GM10248 (cell line): ENCODE measurements around the gene RANBP3.

Source experiments
- CTCF ChIA-PET: fragments of 300-600 bp; sonication (Branson Sonifier 250); formaldehyde crosslinking; extraction: SDS; loops from one replicate; lab custom pipeline; 2021; ENCODE audit warnings: antibody characterized with exemption; lab: Yijun Ruan, JAX
- POLR2A ChIA-PET: fragments of 350-650 bp; sonication (Branson Sonifier 250); formaldehyde crosslinking; extraction: SDS; loops from one replicate; lab custom pipeline; 2020; ENCODE audit warnings: antibody characterized with exemption; lab: Yijun Ruan, JAX
- DNase-seq: peaks from one replicate; pipeline ENCODE4 v3.0.0; 2012; ENCODE audit errors: extremely low spot score
- TF ChIP-seq, protein P1 (sequence below): IDR thresholded peaks from 2 replicates; pipeline ENCODE4 v1.5.1; 2012; ENCODE audit warnings: mild to moderate bottlenecking, low read depth; ENCODE audit errors: extremely low read depth, missing control alignments, control extremely low read depth

The RANBP3 gene

DNA sequence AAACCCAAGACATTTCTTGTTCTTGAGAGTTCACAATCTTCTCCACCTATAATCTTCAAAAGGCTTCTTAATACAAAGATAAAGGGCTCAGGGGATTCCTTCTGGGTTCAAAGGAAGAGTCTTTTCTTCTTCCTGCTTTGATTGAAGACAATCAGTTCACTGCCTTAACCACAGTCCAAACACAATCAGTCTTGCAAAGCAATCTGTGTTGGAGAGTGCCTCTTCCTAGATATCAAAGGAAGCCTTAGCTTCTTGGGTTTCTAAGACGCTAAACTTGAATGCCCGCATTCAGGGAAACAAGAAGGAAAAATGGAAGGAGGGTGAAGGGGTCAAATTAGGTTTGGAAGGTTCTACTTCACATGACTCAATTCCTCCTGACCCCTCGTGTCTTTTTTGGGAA lies 27.2 kb downstream of the RANBP3 start:
- POLR2A ChIA-PET: no interaction called here
- CTCF ChIA-PET: interaction anchor here (1.7 to 12.0 kb wide), 3 partner anchors 10 to 147 kb away, joined by 5 to 88 read pairs (median 8); partner anchors contain the start of gene NRTN
- TF ChIP-seq, protein P1, sequence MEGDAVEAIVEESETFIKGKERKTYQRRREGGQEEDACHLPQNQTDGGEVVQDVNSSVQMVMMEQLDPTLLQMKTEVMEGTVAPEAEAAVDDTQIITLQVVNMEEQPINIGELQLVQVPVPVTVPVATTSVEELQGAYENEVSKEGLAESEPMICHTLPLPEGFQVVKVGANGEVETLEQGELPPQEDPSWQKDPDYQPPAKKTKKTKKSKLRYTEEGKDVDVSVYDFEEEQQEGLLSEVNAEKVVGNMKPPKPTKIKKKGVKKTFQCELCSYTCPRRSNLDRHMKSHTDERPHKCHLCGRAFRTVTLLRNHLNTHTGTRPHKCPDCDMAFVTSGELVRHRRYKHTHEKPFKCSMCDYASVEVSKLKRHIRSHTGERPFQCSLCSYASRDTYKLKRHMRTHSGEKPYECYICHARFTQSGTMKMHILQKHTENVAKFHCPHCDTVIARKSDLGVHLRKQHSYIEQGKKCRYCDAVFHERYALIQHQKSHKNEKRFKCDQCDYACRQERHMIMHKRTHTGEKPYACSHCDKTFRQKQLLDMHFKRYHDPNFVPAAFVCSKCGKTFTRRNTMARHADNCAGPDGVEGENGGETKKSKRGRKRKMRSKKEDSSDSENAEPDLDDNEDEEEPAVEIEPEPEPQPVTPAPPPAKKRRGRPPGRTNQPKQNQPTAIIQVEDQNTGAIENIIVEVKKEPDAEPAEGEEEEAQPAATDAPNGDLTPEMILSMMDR: no peak
- DNase-seq: no peak

- TF ChIP-seq, protein P1: no peak
- no peak for DNase-seq
- ChIA-PET POLR2A (no interaction called here), CTCF (interaction anchor here (0.9 to 12.0 kb wide), 2 partner anchors 11 to 17 kb away, joined by 3 to 88 read pairs; no protein-coding TSS in a partner anchor)
Measured at GRCh38 chr19:5949792-5950305, 28.1 kb downstream of the RANBP3 start.

GRCh38 chr19:5948752-5949564 lies 29.0 kb downstream of the RANBP3 start:
- no peak for DNase-seq
- ChIA-PET CTCF (interaction anchor here (0.7 to 12.0 kb wide), 6 partner anchors 10 to 145 kb away, joined by 3 to 88 read pairs (median 3); partner anchors contain the start of gene NRTN), POLR2A (no interaction called here)
- TF ChIP-seq, protein P1: no peak

GRCh38 chr19:5947435-5947834 lies 30.5 kb downstream of the RANBP3 start:
- ChIA-PET POLR2A (no interaction called here), CTCF (interaction anchor here (0.8 to 12.0 kb wide), 3 partner anchors 20 to 143 kb away, joined by 3 to 88 read pairs (median 5); partner anchors contain the start of gene NRTN)
- DNase-seq: no peak
- TF ChIP-seq, protein P1: no peak

- CTCF ChIA-PET: interaction anchor here (1.0 to 2.2 kb wide), 5 partner anchors 9 to 104 kb away, joined by 3 to 5 read pairs (median 3); no protein-coding TSS in a partner anchor
Measured at GRCh38 chr19:5943623-5944022, 34.3 kb downstream of the RANBP3 start.

GRCh38 chr19:5943045-5943444 lies 34.9 kb downstream of the RANBP3 start:
- ChIA-PET POLR2A (interaction anchor here (0.7 kb wide), 1 partner anchor 62 kb away, joined by 3 read pairs; no protein-coding TSS in a partner anchor), CTCF (interaction anchor here (1.2 to 2.2 kb wide), 3 partner anchors 10 to 105 kb away, joined by 3 to 5 read pairs (median 4); no protein-coding TSS in a partner anchor)
- TF ChIP-seq, protein P1: no peak
- no peak for DNase-seq

More at GRCh38 chr19:5943623-5944022, 34.3 kb downstream of the RANBP3 start:
- TF ChIP-seq, protein P1: no peak
- POLR2A ChIA-PET: no interaction called here
- DNase-seq: no peak
